DND-41 (cell line): Measurements from ENCODE around the gene ENTR1.

Experiments
- ATAC-seq: fragments of 200-7000 bp; cut with Tn5 transposase; 3 replicates; pipeline ENCODE4 v1.9.1; 2021; ENCODE audit warnings: low read depth; ENCODE audit not compliant: insufficient read depth
- DNase-seq: peaks from one replicate; pipeline ENCODE4 v3.0.0-alpha.2; 2020
- H2AFZ ChIP-seq: 2 replicates; pipeline ENCODE4 v1.6.0; 2012; ENCODE audit warnings: low read depth, low read length
- H3K27ac ChIP-seq: 2 replicates; pipeline ENCODE4 v1.5.1; 2012; ENCODE audit warnings: low read length, inconsistent platforms
- H3K27me3 ChIP-seq: fragments of 200-600 bp; sonication (generic); 2 replicates; pipeline ENCODE4 v1.6.0; 2012; ENCODE audit warnings: low read length, mild to moderate bottlenecking, inconsistent platforms; ENCODE audit not compliant: insufficient read depth, poor library complexity
- H3K36me3 ChIP-seq: 2 replicates; pipeline ENCODE4 v1.5.1; 2012; ENCODE audit warnings: low read length, inconsistent platforms; ENCODE audit not compliant: insufficient read depth
- H3K4me1 ChIP-seq: 2 replicates; pipeline ENCODE4 v1.5.1; 2012; ENCODE audit warnings: mild to moderate bottlenecking, low read length; ENCODE audit not compliant: insufficient read depth
- H3K4me2 ChIP-seq: 2 replicates; pipeline ENCODE4 v1.6.0; 2012; ENCODE audit warnings: mild to moderate bottlenecking, moderate library complexity, low read length, inconsistent platforms; ENCODE audit not compliant: insufficient read depth
- H3K4me3 ChIP-seq, 2 experiments: fragments of 200-600 bp in 1 of 2; shearing (Covaris generic) in 1 of 2; 2 replicates each; pipeline ENCODE4 v1.5.1; 2012 to 2016; ENCODE audit warnings: inconsistent platforms in 2 of 2, low read length in 2 of 2, mild to moderate bottlenecking in 2 of 2, low read depth in 1 of 2, moderate library complexity in 1 of 2
- H3K79me2 ChIP-seq: 2 replicates; pipeline ENCODE4 v1.6.0; 2012; ENCODE audit warnings: low read length, inconsistent platforms; ENCODE audit not compliant: insufficient read depth
- H3K9ac ChIP-seq: 2 replicates; pipeline ENCODE4 v1.6.0; 2012; ENCODE audit warnings: low read depth, mild to moderate bottlenecking, inconsistent platforms, low read length, moderate library complexity
- H3K9me3 ChIP-seq: 2 replicates; pipeline ENCODE4 v1.5.1; 2012; ENCODE audit warnings: low read length, moderate library complexity, mild to moderate bottlenecking, inconsistent platforms; ENCODE audit not compliant: insufficient read depth, severe bottlenecking
- H4K20me1 ChIP-seq: 2 replicates; pipeline ENCODE4 v1.6.0; 2012; ENCODE audit warnings: low read length; ENCODE audit not compliant: insufficient read depth
- CTCF ChIP-seq: IDR thresholded peaks from 2 replicates; pipeline ENCODE4 v1.5.1; 2012; ENCODE audit warnings: borderline replicate concordance, low read length, moderate library complexity, mild to moderate bottlenecking; ENCODE audit not compliant: poor library complexity, severe bottlenecking; ENCODE audit errors: extremely low read depth
- EZH2 ChIP-seq: IDR thresholded peaks from 3 replicates; pipeline ENCODE4 v1.6.1; 2012; ENCODE audit warnings: borderline replicate concordance, low read depth, mild to moderate bottlenecking, moderate library complexity, low read length, inconsistent platforms; ENCODE audit not compliant: severe bottlenecking

The ENTR1 gene

GRCh38 chr9:136362450-136362784, 48.0 kb downstream of the ENTR1 start:
- Histone ChIP-seq H3K9ac (no peak overlapping the region; the same call in 1 of the 2 replicates), H3K4me2 (peak overlapping the region; percentile 96; the same call in 1 of the 2 replicates), H3K4me1 (peaks cover 22% of the 10 kb centered on the region)

GRCh38 chr9:136361754-136362449, 48.5 kb downstream of the ENTR1 start:
- H3K9ac ChIP-seq: no peak overlapping the region
- peaks cover 42% of the 10 kb centered on the region for H4K20me1 ChIP-seq
- H2AFZ ChIP-seq: no peak overlapping the region

More at GRCh38 chr9:136362450-136362784, 48.0 kb downstream of the ENTR1 start:
- Histone ChIP-seq H3K27ac (no peak overlapping the region), H4K20me1 (peaks cover 46% of the 10 kb centered on the region), H3K9me3 (no peaks in the 10 kb centered on the region), H3K36me3 (peaks cover 27% of the 10 kb centered on the region), H3K79me2 (peaks cover 28% of the 10 kb centered on the region), H3K27me3 (no peaks in the 10 kb centered on the region), H2AFZ (no peak overlapping the region), H3K4me3 (peak overlapping the region in 1 of 2 experiments; percentile 85; a peak in 2 of 4 replicates)
- no peak for TF ChIP-seq CTCF
- no peak for TF ChIP-seq EZH2
- DNase-seq (no peak), ATAC-seq (no peak)

GRCh38 chr9:136361047-136361753, 49.2 kb downstream of the ENTR1 start:
- Histone ChIP-seq H3K36me3 (peaks cover 25% of the 10 kb centered on the region), H3K4me2 (no peak overlapping the region), H3K9ac (no peak overlapping the region), H2AFZ (no peak overlapping the region), H3K27me3 (no peaks in the 10 kb centered on the region), H3K79me2 (peaks cover 28% of the 10 kb centered on the region), H3K4me1 (peaks cover 22% of the 10 kb centered on the region), H3K9me3 (no peaks in the 10 kb centered on the region), H4K20me1 (peaks cover 35% of the 10 kb centered on the region), H3K27ac (no peak overlapping the region), H3K4me3 (no peak overlapping the region)
- no peak for TF ChIP-seq CTCF
- TF ChIP-seq EZH2: no peak
- ATAC-seq (no peak), DNase-seq (no peak)

More at GRCh38 chr9:136361754-136362449, 48.5 kb downstream of the ENTR1 start:
- Histone ChIP-seq H3K9me3 (no peaks in the 10 kb centered on the region), H3K4me3 (no peak overlapping the region), H3K36me3 (peaks cover 27% of the 10 kb centered on the region), H3K4me2 (no peak overlapping the region), H3K4me1 (peaks cover 22% of the 10 kb centered on the region), H3K27ac (no peak overlapping the region), H3K79me2 (peaks cover 28% of the 10 kb centered on the region), H3K27me3 (no peaks in the 10 kb centered on the region)
- TF ChIP-seq CTCF (no peak), EZH2 (no peak)
- DNase-seq (no peak), ATAC-seq (no peak)
